ENCODE data around the gene DUOXA2.

- TF ChIP-seq POLR2A (IDR thresholded peaks at IDR 0.05; ENCODE audit: low read depth, low read length) (no peak), TAF1 (IDR thresholded peaks at IDR 0.05; ENCODE audit: low read depth, low read length) (no peak)
Measured at GRCh38 chr15:45088801-45089711, 25.1 kb upstream of the DUOXA2 start.

Data from GM12891 (cell line).